B cell (primary cell): Measurements from ENCODE around the gene SMC1B.

Source experiments
- EZH2 ChIP-seq: IDR thresholded peaks from 2 replicates; pipeline ENCODE4 v1.6.1; 2012; ENCODE audit warnings: borderline replicate concordance, low read depth, mild to moderate bottlenecking, moderate library complexity, low read length; ENCODE audit not compliant: insufficient read depth, poor library complexity, severe bottlenecking
- TF ChIP-seq, protein P1 (sequence below): fragments of 200-600 bp; IDR thresholded peaks from one replicate; pipeline ENCODE4 v1.8.0; 2022; ENCODE audit warnings: antibody characterized with exemption, mild to moderate bottlenecking

- TF ChIP-seq, protein P1, sequence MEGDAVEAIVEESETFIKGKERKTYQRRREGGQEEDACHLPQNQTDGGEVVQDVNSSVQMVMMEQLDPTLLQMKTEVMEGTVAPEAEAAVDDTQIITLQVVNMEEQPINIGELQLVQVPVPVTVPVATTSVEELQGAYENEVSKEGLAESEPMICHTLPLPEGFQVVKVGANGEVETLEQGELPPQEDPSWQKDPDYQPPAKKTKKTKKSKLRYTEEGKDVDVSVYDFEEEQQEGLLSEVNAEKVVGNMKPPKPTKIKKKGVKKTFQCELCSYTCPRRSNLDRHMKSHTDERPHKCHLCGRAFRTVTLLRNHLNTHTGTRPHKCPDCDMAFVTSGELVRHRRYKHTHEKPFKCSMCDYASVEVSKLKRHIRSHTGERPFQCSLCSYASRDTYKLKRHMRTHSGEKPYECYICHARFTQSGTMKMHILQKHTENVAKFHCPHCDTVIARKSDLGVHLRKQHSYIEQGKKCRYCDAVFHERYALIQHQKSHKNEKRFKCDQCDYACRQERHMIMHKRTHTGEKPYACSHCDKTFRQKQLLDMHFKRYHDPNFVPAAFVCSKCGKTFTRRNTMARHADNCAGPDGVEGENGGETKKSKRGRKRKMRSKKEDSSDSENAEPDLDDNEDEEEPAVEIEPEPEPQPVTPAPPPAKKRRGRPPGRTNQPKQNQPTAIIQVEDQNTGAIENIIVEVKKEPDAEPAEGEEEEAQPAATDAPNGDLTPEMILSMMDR, result no peak
- TF ChIP-seq EZH2, result no peak
Observed at GRCh38 chr22:45450921-45451651, 37.7 kb upstream of the SMC1B start.
